SK-N-SH (cell line): ENCODE data around the gene APOO. TPM values are rescaled to one million over a fixed set of nuclear protein-coding genes. Genes with fewer than 3 reads are reported as not detected.

Experiments
- CTCF ChIA-PET: fragments of 300-600, 350-600 bp; formaldehyde crosslinking; extraction: SDS; loops from one replicate; lab custom pipeline; 2021; lab: Yijun Ruan, JAX
- POLR2A ChIA-PET: fragments of 350-600 bp; sonication (Branson Sonifier 250); formaldehyde crosslinking; extraction: SDS; loops from one replicate; lab custom pipeline; 2020; ENCODE audit warnings: antibody characterized with exemption, inconsistent platforms; lab: Yijun Ruan, JAX
- DNase-seq: peaks from one replicate; pipeline ENCODE4 v3.0.0; 2012
- H2AFZ ChIP-seq: fragments of 200-600 bp; sonication (generic); 2 replicates; pipeline ENCODE4 v1.8.1; 2016; ENCODE audit warnings: antibody characterized with exemption, mild to moderate bottlenecking, low read depth
- H3F3A ChIP-seq: fragments of 200-600 bp; sonication (generic); replicated peaks from 2 replicates; pipeline ENCODE3; 2016; ENCODE audit warnings: antibody characterized with exemption, mild to moderate bottlenecking; ENCODE audit not compliant: insufficient read depth
- H3K27ac ChIP-seq, 2 experiments: fragments of 200-500 bp in 1 of 2; fragments of 200-600 bp in 1 of 2; sonication (Bioruptor generic) in 1 of 2; sonication (generic), shearing (Covaris generic) in 1 of 2; 2 replicates each; pipeline versions ENCODE4 v1.5.1 to v1.6.1; 2014 to 2016; ENCODE audit warnings: low read depth in 2 of 2, inconsistent platforms in 1 of 2, low read length in 1 of 2, mild to moderate bottlenecking in 1 of 2, mixed read lengths in 1 of 2
- H3K27me3 ChIP-seq: fragments of 200-600 bp; sonication (generic), shearing (Covaris generic); 2 replicates; pipeline ENCODE4 v1.6.1; 2016; ENCODE audit warnings: mixed run types; ENCODE audit not compliant: insufficient read depth
- H3K36me3 ChIP-seq, 2 experiments: fragments of 200-500 bp in 1 of 2; fragments of 200-600 bp in 1 of 2; sonication (Bioruptor generic) in 1 of 2; sonication (generic) in 1 of 2; replicated peaks in 1 of 2; 2 replicates each; pipeline versions ENCODE3 to v1.5.1; 2014 to 2016; ENCODE audit warnings: low read length in 1 of 2, mild to moderate bottlenecking in 1 of 2; ENCODE audit not compliant: insufficient read depth in 2 of 2, control insufficient read depth in 1 of 2
- H3K4me1 ChIP-seq, 2 experiments: fragments of 200-500 bp in 1 of 2; fragments of 200-600 bp in 1 of 2; sonication (Bioruptor generic) in 1 of 2; sonication (generic), shearing (Covaris generic) in 1 of 2; 2 replicates each; pipeline versions ENCODE4 v1.5.1 to v1.6.1; 2014 to 2016; ENCODE audit warnings: low read depth in 1 of 2, low read length in 1 of 2, mixed run types in 1 of 2; ENCODE audit not compliant: insufficient read depth in 2 of 2, control insufficient read depth in 1 of 2
- H3K4me2 ChIP-seq: fragments of 200-600 bp; sonication (generic), shearing (Covaris generic); 2 replicates; pipeline ENCODE4 v1.6.1; 2017; ENCODE audit warnings: mixed run types
- H3K4me3 ChIP-seq, 2 experiments: fragments of 200-500 bp in 1 of 2; fragments of 200-600 bp in 1 of 2; sonication (Bioruptor generic) in 1 of 2; sonication (generic), shearing (Covaris generic) in 1 of 2; 2 replicates each; pipeline versions ENCODE4 v1.5.1 to v1.8.1; 2014 to 2016; ENCODE audit warnings: low read depth in 2 of 2, inconsistent platforms in 1 of 2, low read length in 1 of 2, mild to moderate bottlenecking in 1 of 2, mixed read lengths in 1 of 2, moderate library complexity in 1 of 2
- H3K79me2 ChIP-seq: fragments of 200-600 bp; sonication (generic); 2 replicates; pipeline ENCODE4 v1.8.1; 2017; ENCODE audit warnings: mild to moderate bottlenecking; ENCODE audit not compliant: insufficient read depth
- H3K9ac ChIP-seq: fragments of 200-600 bp; sonication (generic); 2 replicates; pipeline ENCODE4 v1.6.1; 2017; ENCODE audit warnings: mixed run types
- H3K9me2 ChIP-seq: fragments of 200-600 bp; sonication (generic); 2 replicates; pipeline ENCODE4 v1.6.1; 2017; ENCODE audit warnings: mixed run types
- H3K9me3 ChIP-seq: fragments of 200-600 bp; sonication (generic); 2 replicates; pipeline ENCODE4 v1.6.1; 2017; ENCODE audit warnings: mixed run types, mild to moderate bottlenecking, moderate library complexity
- H4K20me1 ChIP-seq: fragments of 200-600 bp; sonication (generic); 2 replicates; pipeline ENCODE4 v1.6.1; 2017; ENCODE audit warnings: mild to moderate bottlenecking, mixed run types; ENCODE audit not compliant: insufficient read depth
- EP300 ChIP-seq, 2 experiments: IDR thresholded peaks; 2 replicates each; pipeline versions ENCODE4 v1.4.0 to v1.6.1; 2012; ENCODE audit warnings: borderline replicate concordance in 1 of 2, low read depth in 1 of 2, low read length in 1 of 2
- FOXJ3 ChIP-seq: sonication (generic); formaldehyde crosslinking; IDR thresholded peaks from 2 replicates; pipeline ENCODE4 v1.5.1; 2020; ENCODE audit warnings: mild to moderate bottlenecking, missing genetic modification reagents
- FOXM1 ChIP-seq: IDR thresholded peaks from 2 replicates; pipeline ENCODE4 v1.4.0; 2012; ENCODE audit warnings: low read depth, mild to moderate bottlenecking
- GABPA ChIP-seq: IDR thresholded peaks from 2 replicates; pipeline ENCODE4 v1.4.0; 2012; ENCODE audit warnings: low read depth, mild to moderate bottlenecking
- MEF2A ChIP-seq: IDR thresholded peaks from 2 replicates; pipeline ENCODE4 v1.4.0; 2012; ENCODE audit warnings: low read depth, borderline replicate concordance
- MXI1 ChIP-seq: IDR thresholded peaks from 2 replicates; pipeline ENCODE4 v1.6.1; 2012; ENCODE audit warnings: mild to moderate bottlenecking, low read depth, low read length, improper control_type of control experiment
- NFIC ChIP-seq: IDR thresholded peaks from 2 replicates; pipeline ENCODE4 v1.4.0; 2012; ENCODE audit warnings: borderline replicate concordance
- NRF1 ChIP-seq: IDR thresholded peaks from 2 replicates; pipeline ENCODE4 v1.6.1; 2012; ENCODE audit warnings: low read depth, mild to moderate bottlenecking, low read length
- RAD21 ChIP-seq: IDR thresholded peaks from 2 replicates; pipeline ENCODE4 v1.6.1; 2012; ENCODE audit warnings: mild to moderate bottlenecking, low read length
- RCOR1 ChIP-seq: fragments of 150-350 bp; IDR thresholded peaks from 2 replicates; pipeline ENCODE4 v1.6.1; 2017; ENCODE audit warnings: antibody characterized with exemption, low read length
- SMC3 ChIP-seq: IDR thresholded peaks from 2 replicates; pipeline ENCODE4 v1.6.1; 2012; ENCODE audit warnings: low read depth, low read length, improper control_type of control experiment
- TAF1 ChIP-seq: IDR thresholded peaks from 2 replicates; pipeline ENCODE4 v1.6.1; 2012; ENCODE audit warnings: low read depth, mild to moderate bottlenecking, low read length, moderate library complexity, borderline replicate concordance
- WGBS: methylation state at CpG from one replicate; pipeline ENCODE4 v1.1.6; 2017; ENCODE audit warnings: low lambda C conversion rate; 5-methylcytosine and 5-hydroxymethylcytosine counted together
- polyA plus RNA-seq, 3 experiments: library from polyadenylated mRNA; depleted of rRNA; stranded (reverse); fragments of >200 nt; gene quantifications; 2 replicates each; pipeline ENCODE4 v1.2.3, GENCODE V29; 2012
- TF ChIP-seq, protein P1 (sequence below): IDR thresholded peaks from 2 replicates; pipeline ENCODE4 v1.6.1; 2012; ENCODE audit warnings: mild to moderate bottlenecking, low read depth, low read length, moderate library complexity
- TF ChIP-seq, protein P2 (sequence below): fragments of 200-600 bp; sonication (generic); IDR thresholded peaks from 2 replicates; pipeline ENCODE4 v1.6.1; 2017; ENCODE audit warnings: antibody characterized with exemption, mild to moderate bottlenecking, moderate library complexity
- TF ChIP-seq, protein P3 (sequence below): IDR thresholded peaks from 2 replicates; pipeline ENCODE4 v1.4.0; 2012; ENCODE audit warnings: low read depth, borderline replicate concordance
- TF ChIP-seq, protein P4 (sequence below): fragments of 150-350 bp; IDR thresholded peaks from 2 replicates; pipeline ENCODE4 v1.6.1; 2016; ENCODE audit warnings: mild to moderate bottlenecking, low read depth, low read length
- TF ChIP-seq, protein P5 (sequence below): fragments of 150-350 bp; IDR thresholded peaks from 2 replicates; pipeline ENCODE4 v1.6.1; 2017; ENCODE audit warnings: antibody characterized with exemption, low read length, low read depth, borderline replicate concordance

Gene APOO
- polyA plus RNA-seq, 1 of the 3 experiments (the other 2 are of a cell fraction): 22.0 TPM

DNA sequence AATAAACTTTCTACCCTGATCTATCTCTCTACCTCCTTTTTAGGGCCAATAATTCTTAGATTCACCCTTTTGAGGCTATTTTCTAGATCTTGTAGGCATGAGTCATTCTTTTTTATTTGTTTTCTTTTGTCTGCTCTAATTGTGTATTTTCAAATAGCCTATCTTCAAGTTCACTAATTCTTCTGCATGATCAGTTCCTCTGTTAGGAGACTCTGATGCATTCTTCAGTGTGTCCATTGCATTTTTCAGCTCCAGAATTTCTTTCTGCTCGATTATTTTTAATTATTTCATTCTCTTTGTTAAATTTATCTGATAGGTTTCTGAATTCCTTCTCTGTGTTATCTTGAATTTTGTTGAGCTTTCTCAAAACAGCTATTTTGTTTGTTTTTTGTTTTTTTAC is 11.4 kb upstream of the APOO start (continued):
- TF ChIP-seq, protein P1, sequence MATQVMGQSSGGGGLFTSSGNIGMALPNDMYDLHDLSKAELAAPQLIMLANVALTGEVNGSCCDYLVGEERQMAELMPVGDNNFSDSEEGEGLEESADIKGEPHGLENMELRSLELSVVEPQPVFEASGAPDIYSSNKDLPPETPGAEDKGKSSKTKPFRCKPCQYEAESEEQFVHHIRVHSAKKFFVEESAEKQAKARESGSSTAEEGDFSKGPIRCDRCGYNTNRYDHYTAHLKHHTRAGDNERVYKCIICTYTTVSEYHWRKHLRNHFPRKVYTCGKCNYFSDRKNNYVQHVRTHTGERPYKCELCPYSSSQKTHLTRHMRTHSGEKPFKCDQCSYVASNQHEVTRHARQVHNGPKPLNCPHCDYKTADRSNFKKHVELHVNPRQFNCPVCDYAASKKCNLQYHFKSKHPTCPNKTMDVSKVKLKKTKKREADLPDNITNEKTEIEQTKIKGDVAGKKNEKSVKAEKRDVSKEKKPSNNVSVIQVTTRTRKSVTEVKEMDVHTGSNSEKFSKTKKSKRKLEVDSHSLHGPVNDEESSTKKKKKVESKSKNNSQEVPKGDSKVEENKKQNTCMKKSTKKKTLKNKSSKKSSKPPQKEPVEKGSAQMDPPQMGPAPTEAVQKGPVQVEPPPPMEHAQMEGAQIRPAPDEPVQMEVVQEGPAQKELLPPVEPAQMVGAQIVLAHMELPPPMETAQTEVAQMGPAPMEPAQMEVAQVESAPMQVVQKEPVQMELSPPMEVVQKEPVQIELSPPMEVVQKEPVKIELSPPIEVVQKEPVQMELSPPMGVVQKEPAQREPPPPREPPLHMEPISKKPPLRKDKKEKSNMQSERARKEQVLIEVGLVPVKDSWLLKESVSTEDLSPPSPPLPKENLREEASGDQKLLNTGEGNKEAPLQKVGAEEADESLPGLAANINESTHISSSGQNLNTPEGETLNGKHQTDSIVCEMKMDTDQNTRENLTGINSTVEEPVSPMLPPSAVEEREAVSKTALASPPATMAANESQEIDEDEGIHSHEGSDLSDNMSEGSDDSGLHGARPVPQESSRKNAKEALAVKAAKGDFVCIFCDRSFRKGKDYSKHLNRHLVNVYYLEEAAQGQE: no peak
- TF ChIP-seq, protein P2, sequence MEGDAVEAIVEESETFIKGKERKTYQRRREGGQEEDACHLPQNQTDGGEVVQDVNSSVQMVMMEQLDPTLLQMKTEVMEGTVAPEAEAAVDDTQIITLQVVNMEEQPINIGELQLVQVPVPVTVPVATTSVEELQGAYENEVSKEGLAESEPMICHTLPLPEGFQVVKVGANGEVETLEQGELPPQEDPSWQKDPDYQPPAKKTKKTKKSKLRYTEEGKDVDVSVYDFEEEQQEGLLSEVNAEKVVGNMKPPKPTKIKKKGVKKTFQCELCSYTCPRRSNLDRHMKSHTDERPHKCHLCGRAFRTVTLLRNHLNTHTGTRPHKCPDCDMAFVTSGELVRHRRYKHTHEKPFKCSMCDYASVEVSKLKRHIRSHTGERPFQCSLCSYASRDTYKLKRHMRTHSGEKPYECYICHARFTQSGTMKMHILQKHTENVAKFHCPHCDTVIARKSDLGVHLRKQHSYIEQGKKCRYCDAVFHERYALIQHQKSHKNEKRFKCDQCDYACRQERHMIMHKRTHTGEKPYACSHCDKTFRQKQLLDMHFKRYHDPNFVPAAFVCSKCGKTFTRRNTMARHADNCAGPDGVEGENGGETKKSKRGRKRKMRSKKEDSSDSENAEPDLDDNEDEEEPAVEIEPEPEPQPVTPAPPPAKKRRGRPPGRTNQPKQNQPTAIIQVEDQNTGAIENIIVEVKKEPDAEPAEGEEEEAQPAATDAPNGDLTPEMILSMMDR: no peak

DNA sequence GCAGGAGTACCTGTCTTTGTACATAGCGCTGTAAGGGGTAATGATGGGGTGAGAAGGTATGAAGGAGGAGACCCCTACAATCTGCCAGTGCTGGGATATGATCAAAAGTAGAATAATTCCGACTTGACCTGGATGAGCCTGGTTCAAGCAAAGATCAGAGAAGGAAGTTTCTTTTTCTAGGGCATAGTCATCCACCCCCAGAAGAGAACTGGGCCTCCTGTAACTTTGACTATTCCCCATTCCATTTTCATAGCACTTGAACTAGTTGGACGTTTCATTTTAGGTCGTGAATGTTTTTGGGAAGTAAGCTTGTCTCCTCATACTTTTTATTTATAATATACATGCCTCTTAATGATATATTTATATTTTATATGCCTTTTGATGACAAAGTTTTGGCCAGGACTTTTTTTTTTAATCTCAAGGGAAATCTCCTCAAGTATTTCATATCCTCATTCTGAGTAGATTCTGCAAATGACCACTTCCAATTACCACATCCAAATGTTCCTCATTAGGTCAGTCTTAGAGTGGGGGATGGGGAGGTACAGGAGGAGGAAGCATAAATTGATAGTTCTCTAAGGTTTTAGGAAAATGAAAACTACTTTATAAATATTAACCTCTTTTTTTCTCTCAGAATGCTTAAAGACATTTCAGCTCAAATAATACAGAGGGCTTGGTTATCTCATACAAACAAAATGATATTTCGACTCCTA is 3.5 kb upstream of the APOO start:
- no peak for DNase-seq
- no peaks in the 10 kb centered on the region for H3K9me3 ChIP-seq
- no peaks in the 10 kb centered on the region; the same call in 1 of the 2 replicates for H3K27me3 ChIP-seq
- H2AFZ ChIP-seq: no peak overlapping the region
- ChIA-PET POLR2A (no interaction called here), CTCF (interaction anchor here (1.2 to 1.3 kb wide), 2 partner anchors 9 to 143 kb away, joined by 3 to 5 read pairs; partner anchors contain the start of gene EIF2S3)
- no peaks in the 10 kb centered on the region for H3K36me3 ChIP-seq
- no peak overlapping the region for H3K4me3 ChIP-seq
- no peak overlapping the region for H3K4me2 ChIP-seq
- no peaks in the 10 kb centered on the region; a peak in 2 of 4 replicates for H3K4me1 ChIP-seq
- no peaks in the 10 kb centered on the region for H3K9me2 ChIP-seq
- WGBS: 47% methylated on average over 5 of the region's 5 CpGs
- no peak overlapping the region for H3K27ac ChIP-seq
- no peaks in the 10 kb centered on the region for H4K20me1 ChIP-seq
- no peak overlapping the region for H3K9ac ChIP-seq
- H3F3A ChIP-seq: no peaks in the 10 kb centered on the region
- peaks cover 7% of the 10 kb centered on the region; the same call in 1 of the 2 replicates for H3K79me2 ChIP-seq
- TF ChIP-seq TAF1 (no peak), NRF1 (no peak), EP300 (IDR thresholded peaks at IDR 0.05; ENCODE audit: borderline replicate concordance in 1 of 2, low read depth in 1 of 2, low read length in 1 of 2) (no peak), GABPA (no peak), MXI1 (no peak), MEF2A (no peak), RAD21 (no peak), SMC3 (no peak), NFIC (no peak), FOXJ3 (CRISPR knock-in tag) (no peak), FOXM1 (no peak), RCOR1 (no peak)
- TF ChIP-seq, protein P3, sequence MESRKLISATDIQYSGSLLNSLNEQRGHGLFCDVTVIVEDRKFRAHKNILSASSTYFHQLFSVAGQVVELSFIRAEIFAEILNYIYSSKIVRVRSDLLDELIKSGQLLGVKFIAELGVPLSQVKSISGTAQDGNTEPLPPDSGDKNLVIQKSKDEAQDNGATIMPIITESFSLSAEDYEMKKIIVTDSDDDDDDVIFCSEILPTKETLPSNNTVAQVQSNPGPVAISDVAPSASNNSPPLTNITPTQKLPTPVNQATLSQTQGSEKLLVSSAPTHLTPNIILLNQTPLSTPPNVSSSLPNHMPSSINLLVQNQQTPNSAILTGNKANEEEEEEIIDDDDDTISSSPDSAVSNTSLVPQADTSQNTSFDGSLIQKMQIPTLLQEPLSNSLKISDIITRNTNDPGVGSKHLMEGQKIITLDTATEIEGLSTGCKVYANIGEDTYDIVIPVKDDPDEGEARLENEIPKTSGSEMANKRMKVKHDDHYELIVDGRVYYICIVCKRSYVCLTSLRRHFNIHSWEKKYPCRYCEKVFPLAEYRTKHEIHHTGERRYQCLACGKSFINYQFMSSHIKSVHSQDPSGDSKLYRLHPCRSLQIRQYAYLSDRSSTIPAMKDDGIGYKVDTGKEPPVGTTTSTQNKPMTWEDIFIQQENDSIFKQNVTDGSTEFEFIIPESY: no peak
- TF ChIP-seq, protein P4, sequence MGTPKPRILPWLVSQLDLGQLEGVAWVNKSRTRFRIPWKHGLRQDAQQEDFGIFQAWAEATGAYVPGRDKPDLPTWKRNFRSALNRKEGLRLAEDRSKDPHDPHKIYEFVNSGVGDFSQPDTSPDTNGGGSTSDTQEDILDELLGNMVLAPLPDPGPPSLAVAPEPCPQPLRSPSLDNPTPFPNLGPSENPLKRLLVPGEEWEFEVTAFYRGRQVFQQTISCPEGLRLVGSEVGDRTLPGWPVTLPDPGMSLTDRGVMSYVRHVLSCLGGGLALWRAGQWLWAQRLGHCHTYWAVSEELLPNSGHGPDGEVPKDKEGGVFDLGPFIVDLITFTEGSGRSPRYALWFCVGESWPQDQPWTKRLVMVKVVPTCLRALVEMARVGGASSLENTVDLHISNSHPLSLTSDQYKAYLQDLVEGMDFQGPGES: no peak
- TF ChIP-seq, protein P5, sequence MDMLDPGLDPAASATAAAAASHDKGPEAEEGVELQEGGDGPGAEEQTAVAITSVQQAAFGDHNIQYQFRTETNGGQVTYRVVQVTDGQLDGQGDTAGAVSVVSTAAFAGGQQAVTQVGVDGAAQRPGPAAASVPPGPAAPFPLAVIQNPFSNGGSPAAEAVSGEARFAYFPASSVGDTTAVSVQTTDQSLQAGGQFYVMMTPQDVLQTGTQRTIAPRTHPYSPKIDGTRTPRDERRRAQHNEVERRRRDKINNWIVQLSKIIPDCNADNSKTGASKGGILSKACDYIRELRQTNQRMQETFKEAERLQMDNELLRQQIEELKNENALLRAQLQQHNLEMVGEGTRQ: no peak
- TF ChIP-seq, protein P2: no peak
